ENCODE results near the gene OR4F6. TPM values are rescaled to one million over a fixed set of nuclear protein-coding genes. Genes with fewer than 3 reads are reported as not detected.

The OR4F6 gene
- total and polyA plus RNA-seq, 2 of the 13 experiments (the other 11 are each of a cell fraction or from before 2014, with no cell fraction given) = not detected

GRCh38 chr15:101804375-101804774 lies 1.1 kb downstream of the OR4F6 start:
- Histone ChIP-seq H4K20me1 (ENCODE audit: insufficient read depth, low read length) (no peaks in the 10 kb centered on the region), H2AFZ (ENCODE audit: low read length) (no peak overlapping the region), H3K27ac (ENCODE audit: extremely low read length, insufficient read depth, low read length) (no peak overlapping the region), H3K27me3 (ENCODE audit: control insufficient read depth in 1 of 2, insufficient read depth in 2 of 2, low read length in 2 of 2) (peaks cover 1 to 12% of the 10 kb centered on the region in 2 experiments; a peak in 2 of 5 replicates), H3K4me3 (replicated peaks in 1 of 3; ENCODE audit: insufficient read depth in 1 of 3, low read depth in 2 of 3, low read length in 3 of 3) (no peak overlapping the region), H3K9ac (ENCODE audit: insufficient read depth, low read depth, low read length) (no peak overlapping the region), H3K4me2 (ENCODE audit: low read depth, low read length) (no peak overlapping the region), H3K36me3 (replicated peaks in 1 of 2; ENCODE audit: control insufficient read depth in 1 of 2, insufficient read depth in 2 of 2, low read length in 2 of 2) (no peaks in the 10 kb centered on the region), H3K79me2 (ENCODE audit: insufficient read depth, low read length) (no peaks in the 10 kb centered on the region), H3K4me1 (ENCODE audit: insufficient read depth, low read length) (no peaks in the 10 kb centered on the region), H3K9me3 (ENCODE audit: low read length) (no peaks in the 10 kb centered on the region)
- intact Hi-C loops (cut with micrococcal nuclease; ENCODE audit: unreplicated experiment) (no loop called here), in situ Hi-C loops (cut with HindIII; ENCODE audit: extremely low pct_ligation_motif_present, low pct_unique_long_range_greater_than_20kb) (no loop called here)
- ChIA-PET CTCF (ENCODE audit: low intra/inter-chr PET ratio, low total read pairs) (no interaction called here), POLR2A (no interaction called here)
- DNase-seq (ENCODE audit: low spot score) = no peak
- no peak for FAIRE-seq
- ATAC-seq = no peak
- TF ChIP-seq EHMT2 (IDR thresholded peaks at IDR 0.05; ENCODE audit: borderline replicate concordance, low read depth, low read length) (no peak), CREB3 (CRISPR knock-in tag; IDR thresholded peaks at IDR 0.05) (no peak), SRY (CRISPR knock-in tag; IDR thresholded peaks at IDR 0.05) (no peak), ZNF512B (CRISPR knock-in tag; IDR thresholded peaks at IDR 0.05; ENCODE audit: borderline replicate concordance) (no peak), ZNF660 (CRISPR knock-in tag; IDR thresholded peaks at IDR 0.05; ENCODE audit: borderline replicate concordance, low read depth) (no peak), NFYC (CRISPR knock-in tag; IDR thresholded peaks at IDR 0.05) (no peak), ZBTB10 (CRISPR knock-in tag; IDR thresholded peaks at IDR 0.05; ENCODE audit: borderline replicate concordance) (no peak), EP300 (IDR thresholded peaks at IDR 0.05; ENCODE audit: low read depth in 2 of 2, low read length in 2 of 2) (no peak), EP300 (CRISPR knock-in tag; IDR thresholded peaks at IDR 0.05; ENCODE audit: borderline replicate concordance) (no peak), ZMAT5 (CRISPR knock-in tag; IDR thresholded peaks at IDR 0.05; ENCODE audit: borderline replicate concordance, low read depth) (no peak)
- no TSS peak for BruUV-seq (replicated peaks)
